Keratinocyte (primary cell): ENCODE data around the gene GLRB. TPM values are rescaled to one million over a fixed set of nuclear protein-coding genes. Genes with fewer than 3 reads are reported as not detected.

Experiments used
- DNase-seq: peaks from one replicate; pipeline ENCODE4 v3.0.0-alpha.2; 2011; ENCODE audit warnings: low read depth, missing footprints, low spot score
- FAIRE-seq: peaks from 2 replicates; lab custom pipeline; 2011; peaks lifted over from hg19 to GRCh38; lab: Jason Lieb, UNC
- H2AFZ ChIP-seq: 2 replicates; pipeline ENCODE4 v1.6.0; 2012; ENCODE audit warnings: low read length, control low read depth, inconsistent platforms; ENCODE audit not compliant: control insufficient read depth
- H3K27ac ChIP-seq: 2 replicates; pipeline ENCODE4 v1.5.1; 2011; ENCODE audit warnings: low read length; ENCODE audit not compliant: control insufficient read depth, insufficient read depth
- H3K27me3 ChIP-seq: 3 replicates; pipeline ENCODE4 v1.6.0; 2011; ENCODE audit warnings: low read length; ENCODE audit not compliant: control insufficient read depth, insufficient read depth; ENCODE audit errors: extremely low read depth
- H3K36me3 ChIP-seq, 2 experiments: 2 replicates in 1 of 2; 3 replicates in 1 of 2; pipeline ENCODE4 v1.5.1; 2011; ENCODE audit warnings: low read length in 2 of 2, mild to moderate bottlenecking in 1 of 2; ENCODE audit not compliant: control insufficient read depth in 2 of 2, insufficient read depth in 2 of 2; ENCODE audit errors: extremely low read depth in 1 of 2
- H3K4me1 ChIP-seq: 3 replicates; pipeline ENCODE4 v1.5.1; 2011; ENCODE audit warnings: low read length; ENCODE audit not compliant: control insufficient read depth, insufficient read depth; ENCODE audit errors: extremely low read depth
- H3K4me2 ChIP-seq: 3 replicates; pipeline ENCODE4 v1.6.0; 2011; ENCODE audit warnings: low read depth, low read length; ENCODE audit not compliant: control insufficient read depth, insufficient read depth; ENCODE audit errors: extremely low read depth
- H3K4me3 ChIP-seq, 3 experiments: fragments of 200-600 bp in 1 of 3; sonication (generic) in 1 of 3; 2 replicates in 2 of 3; 3 replicates in 1 of 3; pipeline ENCODE4 v1.5.1; 2011 to 2016; ENCODE audit warnings: low read length in 3 of 3, mild to moderate bottlenecking in 3 of 3, control low read depth in 2 of 3, inconsistent platforms in 1 of 3, low read depth in 1 of 3, mixed read lengths in 1 of 3, mixed run types in 1 of 3, moderate library complexity in 1 of 3; ENCODE audit not compliant: control insufficient read depth in 2 of 3, insufficient read depth in 2 of 3; ENCODE audit errors: extremely low read depth in 1 of 3
- H3K79me2 ChIP-seq: 2 replicates; pipeline ENCODE4 v1.6.0; 2012; ENCODE audit warnings: low read length; ENCODE audit not compliant: control insufficient read depth, insufficient read depth
- H3K9ac ChIP-seq: 3 replicates; pipeline ENCODE4 v1.6.0; 2011; ENCODE audit warnings: low read length; ENCODE audit not compliant: control insufficient read depth, insufficient read depth; ENCODE audit errors: extremely low read depth
- H3K9me1 ChIP-seq: 3 replicates; pipeline ENCODE4 v1.6.0; 2011; ENCODE audit warnings: low read length; ENCODE audit not compliant: control insufficient read depth, insufficient read depth; ENCODE audit errors: extremely low read depth
- H3K9me3 ChIP-seq: 2 replicates; pipeline ENCODE4 v1.5.1; 2012; ENCODE audit warnings: low read depth, low read length; ENCODE audit not compliant: control insufficient read depth
- H4K20me1 ChIP-seq: 3 replicates; pipeline ENCODE4 v1.6.0; 2011; ENCODE audit warnings: low read length; ENCODE audit not compliant: control insufficient read depth, insufficient read depth; ENCODE audit errors: extremely low read depth
- CTCF ChIP-seq, 3 experiments: IDR thresholded peaks in 1 of 3; conservative IDR thresholded peaks in 1 of 3; optimal IDR thresholded peaks in 1 of 3; 2 replicates in 2 of 3; 3 replicates in 1 of 3; pipeline versions ENCODE3 to v1.5.1; 2011; ENCODE audit warnings: low read length in 3 of 3, mild to moderate bottlenecking in 3 of 3, moderate library complexity in 2 of 3, control low read depth in 1 of 3, inconsistent platforms in 1 of 3; ENCODE audit not compliant: insufficient read depth in 2 of 3; ENCODE audit errors: extremely low read depth in 1 of 3
- EZH2 ChIP-seq: IDR thresholded peaks from one replicate; pipeline ENCODE4 v1.6.1; 2012; ENCODE audit warnings: inconsistent platforms, mild to moderate bottlenecking, low read length, moderate library complexity
- dilution Hi-C: fragments of 300-500 bp; cut with MboI; formaldehyde crosslinking; loops from one replicate; pipeline ENCODE4 v1.7.0; 2020; ENCODE audit warnings: low sequenced_read_pairs; ENCODE audit not compliant: extremely low pct_ligation_motif_present
- polyA plus RNA-seq, 5 experiments: library from polyadenylated mRNA; depleted of rRNA in 3 of 5; stranded (reverse) in 3 of 5; stranded (forward) in 1 of 5; unstranded in 1 of 5; fragments of >200 nt; gene quantifications; 1 replicate in 1 of 5; 2 replicates in 3 of 5; 3 replicates in 1 of 5; pipeline versions ENCODE4 v1.2.1 to v1.2.3, GENCODE V29; 2011 to 2012; ENCODE audit warnings: missing spikeins in 2 of 5, low read depth in 1 of 5, low replicate concordance in 1 of 5

The GLRB gene
- polyA plus RNA-seq, 1 donor (not counting 4 experiments of a cell fraction or from before 2014, with no cell fraction given): 1.0 TPM

GRCh38 chr4:157115613-157116335 lies 39.8 kb downstream of the GLRB start:
- Histone ChIP-seq H3K4me3 (no peak overlapping the region), H3K4me1 (peaks cover 11% of the 10 kb centered on the region), H3K9me1 (no peaks in the 10 kb centered on the region), H3K9ac (no peak overlapping the region), H4K20me1 (no peaks in the 10 kb centered on the region), H3K4me2 (peak overlapping the region; percentile 40), H3K36me3 (no peaks in the 10 kb centered on the region), H3K9me3 (no peaks in the 10 kb centered on the region), H3K27me3 (no peaks in the 10 kb centered on the region), H3K27ac (peak overlapping the region; percentile 56), H3K79me2 (no peaks in the 10 kb centered on the region), H2AFZ (peak overlapping the region; percentile 37)
- TF ChIP-seq EZH2 (no peak), CTCF (optimal IDR thresholded peaks at IDR 0.05 in 1 of 3, IDR thresholded peaks at IDR 0.05 in 1 of 3, conservative IDR thresholded peaks at IDR 0.05 in 1 of 3; ENCODE audit: extremely low read depth in 1 of 3, insufficient read depth in 2 of 3, low read length in 3 of 3) (no peak)
- dilution Hi-C loops: no loop called here
- DNase-seq (peak; percentile 19), FAIRE-seq (peak; percentile 48)

- Histone ChIP-seq H3K4me1 (peaks cover 2% of the 10 kb centered on the region), H3K9me3 (no peaks in the 10 kb centered on the region), H3K4me2 (no peak overlapping the region), H2AFZ (no peak overlapping the region), H3K9ac (no peak overlapping the region), H3K9me1 (no peaks in the 10 kb centered on the region), H3K4me3 (no peak overlapping the region), H3K27ac (no peak overlapping the region), H3K27me3 (no peaks in the 10 kb centered on the region), H3K79me2 (no peaks in the 10 kb centered on the region), H4K20me1 (no peaks in the 10 kb centered on the region), H3K36me3 (no peaks in the 10 kb centered on the region)
- DNase-seq (no peak), FAIRE-seq (no peak)
- TF ChIP-seq EZH2 (no peak), CTCF (optimal IDR thresholded peaks at IDR 0.05 in 1 of 3, IDR thresholded peaks at IDR 0.05 in 1 of 3, conservative IDR thresholded peaks at IDR 0.05 in 1 of 3; ENCODE audit: extremely low read depth in 1 of 3, insufficient read depth in 2 of 3, low read length in 3 of 3) (no peak)
- dilution Hi-C loops: no loop called here
Observed at GRCh38 chr4:157121401-157121800, 45.5 kb downstream of the GLRB start.
